DMS53 treated with DMSO at 0.1 percent for 48 hours (cell line): ENCODE results near the gene TPGS2.
"Not testable (repeated sequence)": the region's sequence is repeated elsewhere in the genome, so short reads cannot be mapped to it uniquely, and the experiment has no call there.

Experiments used
- DNase-seq: peaks from one replicate; lab custom pipeline; 2025; ENCODE audit not compliant: unreplicated experiment; lab: John Stamatoyannopoulos, UW

Gene TPGS2

GRCh38 chr18:36776650-36777049 lies 52.2 kb downstream of the TPGS2 start:
- DNase-seq, result no peak

DNA sequence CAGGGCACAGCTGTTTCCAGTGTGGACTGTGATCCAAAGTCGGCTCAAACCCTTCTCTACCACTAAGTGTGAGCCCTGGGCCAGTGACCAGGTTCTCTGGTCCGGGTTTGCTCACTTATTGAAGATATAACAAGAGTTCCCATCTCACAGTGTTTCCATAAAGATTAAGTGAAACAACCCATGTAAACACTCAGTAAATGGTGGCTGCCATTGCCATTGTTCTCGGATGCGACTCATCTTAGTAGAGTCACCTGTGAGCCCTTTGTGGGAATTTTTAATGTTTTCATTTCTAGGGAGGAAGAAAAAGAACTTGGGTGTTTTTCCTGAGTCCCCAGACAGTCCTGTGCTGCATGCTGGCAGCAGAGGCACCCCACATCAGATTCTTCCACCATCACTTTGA lies 53.4 kb downstream of the TPGS2 start:
- DNase-seq, result peak; percentile 2

DNA sequence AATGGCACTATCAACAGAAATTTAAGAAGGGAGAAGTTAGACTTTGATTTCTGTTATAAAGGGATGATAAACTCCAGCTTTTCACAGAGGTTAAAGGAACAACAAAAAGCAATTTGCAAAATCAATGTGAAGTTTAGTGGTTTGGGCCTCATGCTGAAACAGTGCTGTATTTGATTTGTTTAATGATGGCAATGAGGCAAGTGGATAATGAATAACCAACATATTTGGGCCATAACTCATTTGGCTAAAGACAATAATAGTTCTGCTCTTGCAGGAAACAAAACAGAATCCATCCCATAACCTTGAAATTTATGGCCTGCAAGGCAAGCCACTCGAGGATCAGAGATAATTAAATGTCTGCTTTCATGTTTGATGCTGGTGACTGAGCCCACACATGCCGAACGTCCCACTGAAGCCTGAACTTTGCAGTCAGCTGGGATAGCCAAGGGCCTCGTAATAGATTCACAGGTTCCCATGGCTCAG lies 56.5 kb downstream of the TPGS2 start:
- DNase-seq, result no peak

DNA sequence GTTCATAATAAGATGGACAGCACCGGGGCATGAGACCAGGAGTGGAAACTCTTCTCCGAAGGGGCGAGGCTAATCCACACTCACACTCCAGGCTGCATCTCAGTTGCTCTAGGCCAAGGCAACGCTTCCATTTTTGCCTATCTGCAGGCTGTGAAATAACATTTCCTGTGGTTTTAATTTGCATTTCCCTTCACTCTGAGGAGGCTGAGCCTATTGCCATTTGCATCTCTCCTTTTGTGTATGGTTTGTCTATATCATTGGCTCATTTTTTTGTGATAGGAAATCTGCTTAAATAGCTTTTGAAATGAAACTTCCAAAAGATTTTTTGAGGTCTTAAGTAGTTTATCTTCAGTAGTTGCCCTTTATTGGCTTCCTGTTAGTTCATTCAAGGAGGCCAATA lies 57.6 kb downstream of the TPGS2 start:
- DNase-seq, result no peak

GRCh38 chr18:36770315-36770946 lies 58.4 kb downstream of the TPGS2 start:
- no peak for DNase-seq

DNA sequence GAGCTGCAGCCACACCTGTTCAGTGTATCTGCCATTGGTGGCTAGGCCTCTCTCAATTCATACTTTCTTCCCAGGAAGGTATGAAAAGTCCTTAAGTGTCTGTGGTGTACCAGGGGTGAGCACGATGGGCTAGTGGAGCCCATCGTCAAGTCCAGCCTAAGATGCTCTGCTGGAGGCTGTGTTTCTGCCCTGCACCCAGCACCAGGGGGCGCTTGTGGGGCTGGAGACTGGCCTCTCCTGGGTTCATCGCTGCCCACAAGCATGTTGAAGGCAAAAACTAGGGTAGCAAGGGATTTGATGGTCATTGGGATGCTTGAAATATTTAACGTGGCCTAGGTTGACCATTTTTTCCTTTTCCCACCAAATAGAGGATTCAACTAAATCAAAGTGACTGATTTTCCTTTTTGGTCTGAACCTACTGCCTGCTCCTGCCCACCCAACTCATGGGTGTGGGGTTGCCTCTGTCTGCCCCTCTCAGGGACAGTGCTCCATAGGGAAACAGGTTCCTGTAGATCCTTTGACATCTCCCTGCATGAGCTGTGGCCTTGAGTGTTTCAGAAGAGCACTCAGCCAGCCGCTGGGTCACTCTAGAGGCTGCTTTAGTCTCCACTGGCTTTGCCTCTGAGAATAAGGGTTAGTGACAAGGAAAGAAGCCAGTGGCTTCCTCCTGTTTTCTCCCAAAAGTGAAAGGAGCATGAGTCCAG lies 59.0 kb downstream of the TPGS2 start:
- no peak for DNase-seq

- no peak for DNase-seq
These were observed 59.6 kb downstream of the TPGS2 start for GRCh38 chr18:36769172-36769571.

DNA sequence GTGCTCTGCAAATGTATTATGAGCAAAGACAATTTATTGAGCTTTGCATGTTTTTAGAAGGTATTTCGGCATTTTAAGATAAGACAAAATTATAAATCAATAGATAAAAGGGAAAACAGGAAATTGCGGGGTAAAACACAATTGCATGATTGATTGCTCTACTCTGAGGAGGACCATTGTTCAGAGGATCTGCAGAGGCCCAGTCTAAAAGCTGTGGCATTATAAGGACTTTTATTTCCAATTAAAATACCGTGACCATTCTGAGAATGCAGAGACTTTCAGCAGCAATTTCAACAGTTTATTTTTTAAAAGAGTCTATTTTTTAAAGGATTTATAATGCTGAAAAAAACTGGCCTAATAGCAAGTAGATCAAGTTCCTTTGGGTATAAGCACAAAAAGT lies 62.0 kb downstream of the TPGS2 start:
- DNase-seq, result no peak

DNA sequence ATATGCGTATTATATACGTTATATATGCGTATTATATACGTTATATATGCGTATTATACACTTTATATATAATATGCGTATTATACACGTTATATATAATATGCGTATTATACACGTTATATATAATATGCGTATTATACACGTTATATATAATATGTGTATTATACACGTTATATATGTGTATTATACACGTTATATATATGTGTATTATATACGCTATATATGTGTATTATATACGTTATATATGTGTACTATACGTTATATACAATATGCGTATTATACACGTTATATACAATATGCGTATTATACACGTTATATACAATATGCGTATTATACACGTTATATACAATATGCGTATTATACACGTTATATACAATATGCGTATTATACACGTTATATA lies 65.8 kb downstream of the TPGS2 start:
- DNase-seq, result not testable (repeated sequence)

DNA sequence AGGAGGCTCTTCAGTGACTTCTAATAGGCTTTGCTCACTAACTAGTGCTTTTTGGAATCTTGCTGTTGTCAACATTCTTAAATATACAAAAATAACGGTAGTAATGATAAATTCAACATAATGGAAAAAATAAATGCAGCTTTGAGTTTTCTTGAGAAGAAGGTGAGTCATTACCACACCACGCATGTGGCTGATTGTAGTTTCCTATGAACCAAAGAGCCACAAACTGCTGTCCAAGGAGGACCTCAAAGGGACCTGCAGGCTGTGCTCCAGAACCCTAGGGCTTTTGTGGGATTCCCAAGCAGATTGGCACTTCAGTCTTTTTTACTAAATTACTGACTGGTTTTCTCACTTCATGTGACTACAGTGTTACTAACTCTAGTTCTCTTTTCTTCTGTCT lies 66.7 kb downstream of the TPGS2 start:
- DNase-seq, result no peak

DNA sequence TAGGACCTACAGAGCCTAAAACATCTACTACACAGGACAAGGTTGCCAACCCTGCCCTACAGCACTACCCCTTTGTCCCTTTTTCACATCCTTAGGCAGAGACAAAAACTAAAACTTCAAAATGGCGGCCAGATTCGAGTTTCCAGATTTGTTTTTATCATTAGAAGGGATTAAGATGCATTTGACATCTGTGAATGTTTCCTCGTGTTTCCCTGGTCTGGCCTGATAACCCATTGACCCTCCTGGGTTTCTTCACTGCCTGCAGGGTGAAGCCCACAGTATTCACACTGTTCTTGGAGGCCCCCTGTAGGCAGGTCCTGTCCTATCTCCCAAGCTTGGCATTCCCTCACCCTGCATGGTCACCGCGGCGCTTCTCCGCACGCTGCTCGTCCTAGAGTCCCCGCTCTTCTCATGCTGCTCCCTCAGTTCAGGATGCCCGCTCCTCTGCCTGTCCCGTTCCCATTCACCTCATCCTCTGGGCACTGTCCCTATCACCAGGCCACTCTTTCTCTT lies 67.6 kb downstream of the TPGS2 start:
- no peak for DNase-seq

GRCh38 chr18:36760598-36760997 lies 68.2 kb downstream of the TPGS2 start:
- DNase-seq, result no peak

- no peak for DNase-seq
These were observed 69.5 kb downstream of the TPGS2 start for GRCh38 chr18:36759167-36759776.

GRCh38 chr18:36758623-36759022 lies 70.2 kb downstream of the TPGS2 start:
- no peak for DNase-seq

- DNase-seq, result no peak
These were observed 70.8 kb downstream of the TPGS2 start for GRCh38 chr18:36757991-36758390.

DNA sequence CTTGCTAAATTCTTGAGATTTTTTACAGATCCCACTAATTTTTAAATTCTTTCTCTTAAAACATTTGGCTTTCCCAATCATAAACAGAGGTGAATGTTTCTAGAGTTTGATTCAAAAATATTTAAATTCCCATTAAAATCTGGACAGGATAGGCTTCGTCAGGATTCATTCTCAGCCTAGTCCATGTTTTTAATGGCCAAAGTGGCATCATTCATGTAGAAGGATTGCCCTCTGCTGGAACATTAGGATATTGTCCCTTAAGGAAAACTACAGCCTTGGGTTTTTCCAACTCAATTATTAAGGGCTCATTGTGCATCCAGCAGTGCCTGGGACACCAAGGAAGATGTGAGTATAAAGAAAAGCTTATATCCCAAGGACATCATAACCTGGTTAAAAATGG lies 71.7 kb downstream of the TPGS2 start:
- DNase-seq, result peak; percentile 54

GRCh38 chr18:36756242-36756641 lies 72.6 kb downstream of the TPGS2 start:
- no peak for DNase-seq

- DNase-seq, result no peak
These were observed 75.6 kb downstream of the TPGS2 start for GRCh38 chr18:36752929-36753865.

- DNase-seq, result no peak
These were observed 83.4 kb downstream of the TPGS2 start for GRCh38 chr18:36745219-36745975.

GRCh38 chr18:36744261-36744876 lies 84.4 kb downstream of the TPGS2 start:
- no peak for DNase-seq
